Activated CD8-positive, alpha-beta memory T cell treated with anti-CD3 and anti-CD28 coated beads for 48 hours (primary cell): ENCODE data around the gene CAMK1G.

Source experiments
- DNase-seq, 3 experiments: peaks; one replicate each; pipeline ENCODE4 v3.0.0-alpha.2; 2020; ENCODE audit warnings: low read depth in 2 of 3, low spot score in 2 of 3

Gene CAMK1G

DNA sequence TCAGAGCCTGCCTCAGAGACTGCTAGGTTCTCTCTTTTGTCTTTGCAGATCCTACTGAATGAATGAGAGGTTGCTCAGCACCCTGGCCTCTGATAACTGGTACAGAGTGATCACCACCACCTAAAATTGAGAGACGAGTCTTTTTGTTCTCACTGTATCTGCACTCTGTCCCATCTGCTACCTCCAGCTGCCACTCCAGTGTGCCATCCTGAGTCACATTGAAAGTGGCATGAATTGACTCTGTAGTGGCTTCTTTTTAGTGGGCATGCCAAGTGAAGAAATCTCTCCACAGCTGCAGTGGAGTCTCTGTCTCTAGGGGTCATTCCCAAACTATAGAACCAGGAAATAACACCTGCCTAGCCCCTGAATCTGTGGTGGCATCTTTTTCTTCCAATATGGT lies 14.7 kb downstream of the CAMK1G start:
- no peak for DNase-seq

DNA sequence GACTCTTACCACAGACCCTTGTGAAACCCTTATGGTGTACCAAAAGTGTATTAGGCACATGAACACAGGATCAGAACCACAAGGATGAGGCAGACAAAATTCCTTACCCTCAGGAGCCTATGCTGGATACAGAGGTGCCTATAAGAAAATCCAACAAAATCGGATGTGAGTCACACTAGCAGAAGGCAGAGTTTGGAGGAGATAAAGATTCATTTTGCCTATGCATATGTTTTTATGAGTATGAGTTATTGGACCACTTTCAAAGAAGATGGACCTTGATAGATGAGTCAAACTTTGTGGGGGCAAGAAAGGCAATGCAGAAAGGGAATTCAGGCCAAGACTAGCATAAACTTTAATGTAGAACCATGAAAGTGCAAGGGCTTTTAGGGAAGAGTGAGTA lies 17.0 kb downstream of the CAMK1G start:
- DNase-seq = no peak

DNA sequence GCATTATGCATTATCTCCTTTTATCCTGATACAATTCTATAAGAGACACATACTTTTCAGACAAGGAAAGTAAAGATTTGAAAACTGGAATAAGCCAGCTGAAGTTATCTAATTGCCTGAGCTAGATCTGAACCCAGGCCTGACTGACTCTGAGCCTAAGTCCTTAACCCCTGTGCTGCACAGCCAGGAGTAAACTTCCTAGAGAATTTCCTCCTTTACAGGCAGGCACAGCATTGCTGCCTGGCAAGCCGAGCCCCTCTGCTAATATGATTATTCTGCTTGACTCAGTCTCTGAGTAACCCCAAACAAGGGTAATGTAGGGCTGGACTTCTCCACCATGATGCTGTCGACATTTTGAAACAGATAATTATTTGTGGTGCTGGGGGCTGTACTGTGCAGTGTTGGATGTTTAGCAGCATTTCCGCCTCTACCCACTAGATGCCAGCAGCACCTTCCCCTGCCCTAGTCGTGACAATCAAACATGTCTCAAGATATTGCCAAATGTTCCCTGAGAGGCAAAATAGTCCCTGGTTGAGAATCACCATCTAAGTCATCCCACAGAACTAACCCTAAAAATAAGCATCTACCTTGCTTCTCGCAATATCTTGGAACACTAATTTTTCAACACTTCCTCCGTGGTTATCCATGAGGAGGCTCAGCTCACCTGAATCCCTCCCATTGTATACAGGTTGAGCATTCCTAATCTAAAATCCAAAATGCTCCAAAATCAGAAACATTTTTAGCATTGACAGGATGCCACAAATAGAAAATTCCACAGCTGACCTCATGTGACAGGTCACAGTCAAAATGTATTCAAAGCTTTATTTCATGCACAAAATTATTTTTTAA lies 18.5 kb downstream of the CAMK1G start:
- no peak for DNase-seq

DNA sequence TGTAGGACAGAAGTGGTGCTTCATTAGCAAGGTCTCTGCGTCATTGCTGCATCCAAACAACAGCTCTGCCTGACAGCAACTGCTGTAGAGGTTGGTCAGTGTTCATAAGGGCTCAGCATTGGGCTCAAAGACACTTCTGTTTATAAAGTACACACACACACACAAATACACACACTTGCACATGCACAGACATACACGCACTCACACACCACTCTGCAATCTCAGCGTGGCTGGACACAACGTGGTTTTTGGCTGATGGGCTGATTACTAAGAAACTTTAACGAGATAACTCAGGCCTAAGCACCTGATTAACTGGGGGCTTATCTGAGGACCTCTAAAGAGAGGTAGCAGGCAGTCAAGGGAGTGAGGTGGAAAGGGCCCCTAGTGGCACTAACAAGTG lies 20.4 kb downstream of the CAMK1G start:
- DNase-seq = no peak

DNA sequence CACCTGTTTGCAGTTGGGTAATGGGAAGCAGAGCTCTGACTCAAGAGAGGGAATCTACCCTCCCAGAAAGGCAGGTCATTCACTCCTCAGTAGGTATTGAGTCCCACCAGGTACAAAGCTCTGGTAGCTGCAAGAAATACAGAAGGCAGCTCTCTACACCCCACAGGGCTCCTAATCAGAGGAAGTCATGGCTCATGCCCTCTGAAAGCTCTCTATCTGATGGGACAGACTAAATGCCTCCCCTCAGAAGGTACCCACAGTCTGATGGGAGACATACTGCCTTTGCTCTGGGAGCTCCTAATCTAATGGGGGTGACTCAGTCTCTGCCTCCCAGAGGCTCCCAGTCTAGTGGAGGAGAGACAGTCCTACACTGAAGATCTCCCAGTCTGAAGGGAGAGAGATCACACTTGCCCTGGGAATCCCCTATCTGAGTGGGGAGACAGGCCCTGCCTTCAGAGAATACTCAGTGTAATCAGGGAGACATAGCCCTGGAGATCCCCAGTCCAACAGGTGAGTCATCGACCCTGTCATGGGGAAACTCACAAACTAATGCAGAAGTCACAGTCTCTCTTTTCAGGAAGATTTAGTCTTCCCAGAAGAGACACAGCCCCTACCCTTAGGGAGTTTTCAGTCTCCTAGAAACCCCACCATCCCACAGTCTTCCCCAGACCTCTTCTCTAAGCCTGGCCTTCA lies 23.7 kb downstream of the CAMK1G start:
- no peak for DNase-seq

DNA sequence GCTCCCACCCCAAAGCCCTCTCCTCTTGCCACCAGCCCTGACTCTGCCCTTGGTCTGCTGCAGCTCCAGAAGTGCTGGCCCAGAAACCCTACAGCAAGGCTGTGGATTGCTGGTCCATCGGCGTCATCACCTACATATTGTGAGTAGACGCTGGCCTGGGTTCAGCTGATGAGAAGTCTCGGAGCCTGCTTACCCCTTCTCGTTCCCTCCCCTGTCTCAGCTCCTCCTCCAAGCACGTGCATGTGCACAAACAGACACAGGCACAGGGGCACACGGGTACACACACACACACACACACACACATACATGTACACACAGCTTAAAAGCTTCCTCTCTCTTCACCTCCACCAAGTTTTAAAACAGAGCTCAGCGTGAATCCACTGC lies 24.3 kb downstream of the CAMK1G start:
- no peak for DNase-seq

DNA sequence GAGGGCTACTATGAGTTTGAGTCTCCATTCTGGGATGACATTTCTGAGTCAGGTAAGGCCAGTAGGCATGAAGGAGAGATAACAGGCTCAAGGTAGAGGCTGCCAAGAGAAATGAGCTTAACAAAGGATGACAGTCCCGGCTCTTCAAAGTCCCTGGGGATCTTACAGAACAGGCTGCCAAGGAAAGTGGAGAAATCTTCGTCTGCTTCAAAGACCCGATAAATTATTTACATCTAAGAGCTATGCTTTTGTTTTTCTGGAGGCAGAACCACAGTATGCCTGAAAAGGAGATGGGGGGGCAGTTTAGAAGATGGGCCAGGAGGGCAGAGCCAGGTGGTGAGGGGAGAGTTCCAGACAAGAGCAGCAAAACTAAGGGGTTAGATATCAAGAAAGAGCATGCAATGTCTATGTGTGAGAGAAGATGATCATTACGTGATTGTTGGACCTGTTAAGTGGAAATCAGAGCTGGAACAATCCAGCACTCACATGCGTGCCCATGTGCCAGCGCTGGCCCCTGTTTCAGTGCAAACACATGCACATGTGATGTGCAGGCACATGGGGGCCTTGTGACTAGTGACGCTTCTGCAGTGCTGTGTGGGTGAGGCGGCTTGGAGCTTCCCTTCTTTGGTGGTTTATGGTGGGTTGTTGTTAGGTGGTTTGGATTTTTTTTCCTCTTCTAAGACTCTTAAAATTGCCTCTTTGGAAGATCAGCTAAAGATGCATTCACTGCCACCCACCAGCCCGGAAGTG lies 25.7 kb downstream of the CAMK1G start:
- DNase-seq = no peak

DNA sequence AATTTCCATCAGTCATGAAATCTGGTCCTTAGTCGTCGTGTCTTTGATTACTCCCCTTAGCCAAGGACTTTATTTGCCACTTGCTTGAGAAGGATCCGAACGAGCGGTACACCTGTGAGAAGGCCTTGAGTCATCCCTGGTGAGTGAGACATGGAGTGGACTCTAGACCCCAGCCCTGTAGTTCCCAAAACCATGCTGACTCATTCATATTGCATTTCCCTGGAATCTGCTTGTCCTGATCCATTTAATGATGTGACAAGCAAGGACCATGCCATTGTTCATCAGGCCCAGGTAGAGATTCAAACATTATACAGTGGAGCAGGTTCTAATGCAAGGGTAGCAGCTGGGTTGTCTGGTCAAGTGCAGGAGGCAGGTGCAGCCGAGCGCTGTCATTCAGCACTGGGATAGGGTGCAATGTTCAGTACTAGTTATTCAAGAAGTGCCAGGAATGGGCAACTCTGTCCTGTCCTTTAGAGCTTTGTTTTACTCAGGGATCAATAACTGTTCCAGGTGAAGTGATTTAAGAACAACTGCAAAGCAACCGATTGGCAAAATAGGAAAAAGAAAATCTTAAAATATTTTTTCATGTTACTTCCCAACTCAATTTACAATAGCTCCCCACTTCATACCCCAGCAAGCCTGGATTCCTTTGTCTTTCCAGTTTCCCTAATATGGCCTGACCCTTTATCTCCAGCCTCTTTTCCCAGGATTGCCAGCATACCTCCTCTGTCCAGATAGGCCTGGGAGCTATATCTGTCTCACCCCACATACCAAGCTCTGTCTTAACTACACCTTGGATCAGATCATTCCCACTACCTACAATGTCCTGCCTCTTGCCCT lies 26.5 kb downstream of the CAMK1G start:
- no peak for DNase-seq

DNA sequence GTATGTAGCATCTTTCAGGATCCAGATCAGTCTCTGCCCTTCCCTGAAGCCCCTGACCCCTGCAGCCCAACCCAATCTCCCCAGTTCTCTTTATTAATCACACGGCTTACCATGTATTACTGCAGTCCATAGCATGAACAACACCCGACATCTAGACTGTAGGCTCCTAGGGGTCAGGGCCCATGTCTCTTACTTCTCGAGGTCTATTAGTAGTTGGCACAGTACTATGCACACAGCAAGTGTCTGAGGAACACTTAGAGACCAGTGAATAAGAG lies 27.1 kb downstream of the CAMK1G start:
- DNase-seq = no peak

DNA sequence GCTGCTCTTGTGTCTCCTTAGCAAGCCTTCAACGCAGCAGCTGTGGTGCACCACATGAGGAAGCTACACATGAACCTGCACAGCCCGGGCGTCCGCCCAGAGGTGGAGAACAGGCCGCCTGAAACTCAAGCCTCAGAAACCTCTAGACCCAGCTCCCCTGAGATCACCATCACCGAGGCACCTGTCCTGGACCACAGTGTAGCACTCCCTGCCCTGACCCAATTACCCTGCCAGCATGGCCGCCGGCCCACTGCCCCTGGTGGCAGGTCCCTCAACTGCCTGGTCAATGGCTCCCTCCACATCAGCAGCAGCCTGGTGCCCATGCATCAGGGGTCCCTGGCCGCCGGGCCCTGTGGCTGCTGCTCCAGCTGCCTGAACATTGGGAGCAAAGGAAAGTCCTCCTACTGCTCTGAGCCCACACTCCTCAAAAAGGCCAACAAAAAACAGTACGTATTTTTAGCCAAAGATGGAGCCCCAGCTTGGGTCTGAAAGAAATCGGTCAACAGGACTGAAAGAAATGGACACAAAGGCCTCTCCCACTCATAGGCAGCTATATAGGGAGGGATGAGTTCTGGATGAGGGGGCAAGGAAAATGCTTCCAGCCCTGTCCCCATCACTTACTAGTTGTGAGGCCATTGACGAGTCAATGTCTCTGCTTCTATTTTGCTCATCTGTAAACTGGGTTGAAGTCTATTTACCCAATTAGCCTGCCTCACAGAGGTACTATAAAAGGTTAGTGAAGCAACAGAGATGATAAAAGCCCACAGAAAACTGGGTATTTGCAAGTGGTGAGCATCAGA lies 28.5 kb downstream of the CAMK1G start:
- no peak for DNase-seq

DNA sequence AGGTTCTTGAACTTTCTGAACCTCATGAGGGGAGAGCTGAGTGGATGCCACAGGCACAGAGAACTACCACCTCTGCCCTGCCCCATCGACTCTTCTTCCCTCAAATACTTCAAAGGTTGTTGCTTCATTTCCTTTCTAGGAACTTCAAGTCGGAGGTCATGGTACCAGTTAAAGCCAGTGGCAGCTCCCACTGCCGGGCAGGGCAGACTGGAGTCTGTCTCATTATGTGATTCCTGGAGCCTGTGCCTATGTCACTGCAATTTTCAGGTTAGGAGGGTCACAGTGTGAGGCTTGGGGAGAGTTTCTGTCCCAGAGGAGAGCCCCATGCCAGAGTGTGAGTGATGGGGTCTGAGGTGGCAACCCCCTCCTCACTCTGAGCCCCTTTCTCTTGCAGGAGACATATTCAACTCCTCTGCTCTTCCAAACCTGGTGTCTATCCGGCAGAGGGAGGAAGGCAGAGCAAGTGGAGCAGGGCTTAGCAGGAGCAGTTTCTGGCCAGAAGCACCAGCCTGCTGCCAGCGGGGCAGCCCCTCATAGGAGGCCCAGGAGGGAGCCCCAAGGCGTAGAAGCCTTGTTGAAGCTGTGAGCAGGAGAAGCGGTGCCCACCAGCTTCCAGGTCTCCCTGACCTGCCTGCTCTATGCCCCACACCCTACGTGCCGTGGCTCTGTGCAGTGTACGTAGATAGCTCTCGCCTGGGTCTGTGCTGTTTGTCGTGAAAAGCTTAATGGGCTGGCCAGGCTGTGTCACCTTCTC lies 29.3 kb downstream of the CAMK1G start:
- DNase-seq = no peak

DNA sequence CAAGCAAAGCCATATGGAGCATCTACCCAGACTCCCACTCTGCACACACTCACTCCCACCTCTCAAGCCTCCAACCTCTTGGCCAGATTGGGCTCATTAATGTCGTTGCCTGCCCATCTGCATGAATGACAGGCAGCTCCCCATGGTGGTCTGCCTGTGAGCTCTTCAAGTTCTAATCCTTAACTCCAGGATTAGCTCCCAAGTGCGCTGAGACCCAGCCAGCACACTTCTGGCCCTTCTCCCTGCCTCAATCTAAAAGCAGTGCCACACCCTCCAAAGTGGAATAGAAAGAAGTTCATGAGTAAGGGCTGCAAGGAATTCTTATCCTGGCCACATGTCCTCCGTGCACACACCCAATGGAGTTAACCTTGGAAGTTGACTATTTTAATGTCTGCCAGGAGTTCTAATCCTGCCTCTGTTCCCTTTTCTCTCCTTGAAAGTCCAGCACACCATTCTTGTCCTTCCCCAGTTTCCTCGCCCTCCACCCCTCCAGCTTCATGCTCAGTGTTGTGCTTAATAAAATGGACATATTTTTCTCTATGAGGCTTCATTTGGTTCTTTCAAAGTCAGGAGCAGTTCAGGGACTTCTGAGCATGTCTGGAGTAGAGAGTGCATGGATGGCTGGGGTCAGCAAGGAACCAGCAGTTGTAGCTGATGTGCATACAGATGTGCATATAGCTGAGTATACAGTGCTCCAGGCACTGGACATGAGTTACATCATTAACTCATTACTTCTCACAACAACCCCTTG lies 30.1 kb downstream of the CAMK1G start:
- DNase-seq = no peak

DNA sequence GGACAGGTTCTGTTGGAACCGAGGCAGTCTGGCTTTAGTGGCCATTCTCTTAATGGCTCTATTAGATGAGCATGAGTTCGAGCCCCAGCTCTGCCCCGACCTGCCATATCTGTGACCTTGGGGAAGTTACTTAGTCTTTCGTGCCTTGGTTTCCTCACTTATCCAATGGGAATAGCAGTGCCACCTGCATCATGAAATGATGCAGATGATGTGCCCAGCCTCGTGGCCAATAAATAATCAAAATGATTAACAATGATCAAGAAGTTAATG lies 30.6 kb downstream of the CAMK1G start:
- DNase-seq = no peak

DNA sequence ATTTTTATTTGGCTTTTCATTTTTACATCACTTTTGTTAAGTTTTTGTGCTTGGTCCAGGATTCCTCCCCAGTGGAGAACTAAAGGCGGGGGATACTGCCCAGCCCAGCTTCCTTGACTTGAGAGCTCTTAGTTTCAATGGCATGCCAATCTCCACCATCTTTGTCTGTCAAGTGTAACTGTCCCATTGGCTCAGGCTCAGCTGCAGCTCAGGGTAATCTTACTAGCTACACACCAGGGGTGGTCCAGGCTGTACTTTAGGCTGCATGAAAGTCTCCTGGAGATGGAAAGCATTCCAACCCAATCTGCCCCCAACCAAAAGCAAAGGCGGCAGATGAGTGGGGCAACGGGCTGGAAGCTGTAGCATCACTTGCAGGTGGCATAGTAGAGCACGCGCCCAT lies 31.4 kb downstream of the CAMK1G start:
- no peak for DNase-seq

DNA sequence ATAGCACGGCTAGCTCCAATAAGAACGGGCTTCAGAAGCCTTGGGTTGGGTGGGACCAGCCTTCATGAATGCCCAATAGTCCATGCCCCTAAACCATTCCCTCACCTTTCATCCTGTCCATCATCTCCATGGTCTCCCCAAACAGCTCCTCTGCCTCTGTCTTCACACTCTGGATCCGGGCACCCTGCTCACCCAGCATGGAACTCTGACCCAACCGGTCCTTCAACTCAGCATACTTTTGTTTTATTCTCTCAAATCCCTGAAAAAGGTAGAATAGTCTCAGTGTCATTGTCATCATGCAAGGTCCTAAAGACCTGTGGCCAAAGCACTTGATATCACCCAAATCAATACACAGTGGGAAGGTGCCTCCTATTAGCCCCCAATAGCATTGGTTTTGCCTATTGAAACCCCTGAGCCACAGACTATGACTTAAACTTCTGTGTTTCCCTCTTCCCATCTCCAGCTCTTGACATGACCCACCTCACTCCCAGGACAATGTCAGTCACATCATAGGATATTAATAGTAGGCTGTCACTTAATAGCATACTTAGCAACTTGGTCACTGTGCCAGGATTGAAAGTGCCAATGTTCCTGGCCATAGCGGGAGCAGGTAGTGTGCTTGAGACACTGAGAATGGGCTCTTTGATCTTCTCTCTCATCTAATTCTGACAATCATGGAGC lies 33.0 kb downstream of the CAMK1G start:
- no peak for DNase-seq

DNA sequence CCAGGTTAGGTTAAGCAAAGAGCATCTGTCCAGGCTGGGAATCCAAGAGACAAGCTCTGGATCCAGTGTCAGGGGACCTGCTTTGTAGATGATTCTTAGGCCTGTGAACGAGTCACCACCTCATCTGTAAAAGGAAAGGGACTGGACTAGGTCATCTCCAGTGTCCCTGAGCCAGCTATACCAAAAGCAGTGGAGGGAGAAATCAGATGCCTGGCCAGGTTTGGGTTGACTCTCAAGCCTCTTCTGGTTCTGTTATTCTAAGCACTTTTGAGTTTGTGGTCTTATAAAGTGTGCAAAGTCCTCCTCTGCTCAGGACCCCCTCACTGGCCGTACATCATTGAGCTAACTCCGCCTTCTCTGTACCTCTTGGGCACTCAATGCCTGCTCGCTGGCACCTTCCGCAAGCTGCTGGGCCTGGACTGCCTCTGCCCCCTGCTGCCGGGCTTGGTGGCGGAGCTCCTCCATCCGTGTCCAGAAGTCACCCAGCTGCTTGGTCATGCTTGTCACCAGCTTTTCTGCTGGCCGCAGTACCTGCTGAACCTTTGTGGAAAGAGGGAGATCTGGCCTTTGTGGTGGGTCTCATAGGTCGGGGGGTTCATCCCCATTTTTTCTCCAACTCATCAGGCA lies 33.6 kb downstream of the CAMK1G start:
- DNase-seq = no peak

DNA sequence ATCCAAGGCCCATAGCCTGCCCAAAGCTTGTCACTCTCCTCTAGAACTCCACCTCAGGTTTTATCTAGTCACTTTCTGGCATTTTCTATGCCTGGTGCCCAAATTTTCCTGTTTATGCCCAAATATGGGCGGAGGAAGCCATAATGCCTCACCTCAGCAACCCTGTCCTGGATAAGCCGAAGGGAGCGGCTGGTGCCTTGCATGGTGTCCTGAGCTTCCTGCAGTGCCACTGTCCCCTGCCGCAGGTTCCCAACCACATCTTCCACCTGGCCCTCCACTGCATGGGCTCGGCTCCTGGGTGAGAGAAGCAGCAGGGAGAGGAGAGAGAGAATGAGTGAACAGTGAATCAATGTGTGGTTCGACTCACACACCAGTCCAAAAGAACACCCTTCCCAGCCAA lies 34.2 kb downstream of the CAMK1G start:
- DNase-seq = no peak

DNA sequence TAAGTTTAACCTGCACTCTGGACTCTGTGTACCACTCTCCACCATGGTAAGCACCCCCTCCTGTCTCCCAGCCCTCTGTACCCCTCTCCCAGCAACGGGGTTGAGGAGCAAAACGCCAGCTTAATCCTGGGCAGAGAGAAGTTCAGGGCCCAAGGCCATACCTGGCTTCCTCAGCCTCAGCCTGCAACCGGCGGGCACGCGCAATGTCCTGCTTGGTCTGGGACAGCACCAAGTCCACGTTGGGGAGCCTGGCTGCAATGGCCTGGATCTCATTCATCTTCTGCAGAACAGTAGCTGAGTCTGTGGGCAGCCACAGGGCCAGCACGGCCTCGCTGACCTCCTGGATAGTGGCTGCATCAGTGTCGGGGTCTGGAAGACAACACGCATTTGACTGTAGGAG lies 34.8 kb downstream of the CAMK1G start:
- no peak for DNase-seq
